Astrocyte of the spinal cord (primary cell): Measurements from ENCODE around the gene DOCK2.
"Not testable (repeated sequence)": the region's sequence is repeated elsewhere in the genome, so short reads cannot be mapped to it uniquely, and the experiment has no call there.

ENCODE experiments used
- DNase-seq: peaks from one replicate; pipeline ENCODE4 v3.0.0; 2011; ENCODE audit warnings: low read depth, low spot score
- H3K4me3 ChIP-seq: 2 replicates; pipeline ENCODE4 v1.5.1; 2011; ENCODE audit warnings: low read depth, mild to moderate bottlenecking, low read length, moderate library complexity
- in situ Hi-C: cut with HindIII; loops from 2 replicates; pipeline ENCODE4 v1.10.0; 2017; ENCODE audit warnings: low sequenced_read_pairs
- TF ChIP-seq, protein P1 (sequence below): IDR thresholded peaks from 2 replicates; pipeline ENCODE4 v1.5.1; 2012; ENCODE audit warnings: low read depth, mild to moderate bottlenecking, low read length, inconsistent platforms

Gene DOCK2

GRCh38 chr5:170081616-170082015, 444.5 kb downstream of the DOCK2 start:
- TF ChIP-seq, protein P1, sequence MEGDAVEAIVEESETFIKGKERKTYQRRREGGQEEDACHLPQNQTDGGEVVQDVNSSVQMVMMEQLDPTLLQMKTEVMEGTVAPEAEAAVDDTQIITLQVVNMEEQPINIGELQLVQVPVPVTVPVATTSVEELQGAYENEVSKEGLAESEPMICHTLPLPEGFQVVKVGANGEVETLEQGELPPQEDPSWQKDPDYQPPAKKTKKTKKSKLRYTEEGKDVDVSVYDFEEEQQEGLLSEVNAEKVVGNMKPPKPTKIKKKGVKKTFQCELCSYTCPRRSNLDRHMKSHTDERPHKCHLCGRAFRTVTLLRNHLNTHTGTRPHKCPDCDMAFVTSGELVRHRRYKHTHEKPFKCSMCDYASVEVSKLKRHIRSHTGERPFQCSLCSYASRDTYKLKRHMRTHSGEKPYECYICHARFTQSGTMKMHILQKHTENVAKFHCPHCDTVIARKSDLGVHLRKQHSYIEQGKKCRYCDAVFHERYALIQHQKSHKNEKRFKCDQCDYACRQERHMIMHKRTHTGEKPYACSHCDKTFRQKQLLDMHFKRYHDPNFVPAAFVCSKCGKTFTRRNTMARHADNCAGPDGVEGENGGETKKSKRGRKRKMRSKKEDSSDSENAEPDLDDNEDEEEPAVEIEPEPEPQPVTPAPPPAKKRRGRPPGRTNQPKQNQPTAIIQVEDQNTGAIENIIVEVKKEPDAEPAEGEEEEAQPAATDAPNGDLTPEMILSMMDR: no peak
- no peak for DNase-seq
- H3K4me3 ChIP-seq: no peak overlapping the region
- in situ Hi-C loops: no loop called here

GRCh38 chr5:170082701-170083100, 445.6 kb downstream of the DOCK2 start:
- TF ChIP-seq, protein P1: no peak
- no peak overlapping the region for H3K4me3 ChIP-seq
- no peak for DNase-seq
- in situ Hi-C loops: no loop called here

GRCh38 chr5:170087168-170087817, 450.2 kb downstream of the DOCK2 start:
- in situ Hi-C loops: no loop called here
- no peak overlapping the region for H3K4me3 ChIP-seq
- TF ChIP-seq, protein P1: no peak
- DNase-seq: no peak

DNA sequence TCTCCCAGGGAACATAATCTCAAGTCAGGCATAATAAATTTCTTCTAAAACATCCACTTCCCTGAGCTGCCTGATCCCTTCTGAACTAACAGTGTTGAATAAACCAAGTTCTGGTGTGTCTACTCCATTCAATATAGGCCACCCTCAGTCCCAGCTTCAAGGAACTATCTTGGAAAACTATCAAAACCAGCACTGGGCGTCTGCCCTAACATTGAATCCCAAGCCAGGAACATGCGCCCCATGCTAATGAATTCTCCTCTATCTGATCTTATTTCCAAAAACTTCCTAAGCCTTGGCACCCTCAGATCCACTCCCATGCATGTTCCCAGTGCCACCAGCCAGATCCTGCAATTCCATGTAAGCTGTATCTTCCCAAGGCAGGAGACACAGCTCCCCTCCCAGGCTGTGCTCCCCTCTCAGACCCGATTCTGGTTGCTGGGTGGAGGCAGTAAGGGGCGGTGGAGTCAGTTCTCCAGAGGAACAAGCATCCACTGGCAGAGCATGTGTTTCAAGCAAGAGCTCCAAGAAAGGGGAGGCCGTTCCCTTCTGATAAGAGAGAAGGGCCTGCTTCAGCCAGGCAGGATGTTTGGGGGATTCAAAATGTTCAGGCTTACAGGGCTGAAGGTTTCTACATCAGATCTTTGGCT, 455.5 kb downstream of the DOCK2 start:
- in situ Hi-C loops: no loop called here
- TF ChIP-seq, protein P1: no peak
- DNase-seq: no peak
- H3K4me3 ChIP-seq: no peak overlapping the region

- H3K4me3 ChIP-seq, DNase-seq, in situ Hi-C loops: not testable (repeated sequence)
These were observed 457.3 kb downstream of the DOCK2 start for GRCh38 chr5:170094329-170094728.

DNA sequence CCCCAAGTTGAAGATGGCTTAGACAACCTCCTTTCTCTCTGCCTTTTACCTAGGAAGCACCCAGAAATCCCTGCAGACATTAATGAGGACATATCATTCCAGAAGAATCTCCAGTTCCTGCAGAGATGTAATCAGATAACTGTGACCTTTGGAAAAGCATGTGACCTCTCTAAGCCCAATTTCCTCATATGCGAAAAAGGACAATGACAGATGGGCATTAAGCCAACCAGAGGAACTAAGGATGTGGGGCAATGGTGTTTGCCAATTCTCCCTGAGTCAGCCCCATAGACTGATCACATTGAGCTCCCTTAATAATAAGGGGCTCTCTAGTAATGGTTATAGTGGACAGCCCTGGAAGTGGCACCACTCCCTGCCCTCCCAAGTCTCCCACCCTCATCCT, 458.6 kb downstream of the DOCK2 start:
- in situ Hi-C loops: no loop called here
- no peak overlapping the region for H3K4me3 ChIP-seq
- TF ChIP-seq, protein P1: no peak
- no peak for DNase-seq

- no peak for DNase-seq
These were observed 460.9 kb downstream of the DOCK2 start for GRCh38 chr5:170097934-170098333.

More at GRCh38 chr5:170097934-170098333, 460.9 kb downstream of the DOCK2 start:
- TF ChIP-seq, protein P1: no peak
- no peak overlapping the region for H3K4me3 ChIP-seq
- in situ Hi-C loops: no loop called here
